NT2/D1 (cell line): ENCODE measurements around the gene ATXN1.

ENCODE experiments used
- DNase-seq: peaks from one replicate; pipeline ENCODE4 v3.0.0-alpha.2; 2011; ENCODE audit warnings: low read depth, low spot score
- H3K27me3 ChIP-seq: 2 replicates; pipeline ENCODE4 v1.6.0; 2011; ENCODE audit warnings: mild to moderate bottlenecking; ENCODE audit not compliant: insufficient read length, insufficient read depth
- H3K36me3 ChIP-seq: 2 replicates; pipeline ENCODE4 v1.6.1; 2011; ENCODE audit warnings: mild to moderate bottlenecking, low read length, mixed read lengths; ENCODE audit not compliant: insufficient read depth, insufficient read length
- H3K4me1 ChIP-seq: 2 replicates; pipeline ENCODE4 v1.5.1; 2011; ENCODE audit not compliant: insufficient read depth, insufficient read length
- H3K4me3 ChIP-seq: 2 replicates; pipeline ENCODE4 v1.5.1; 2011; ENCODE audit warnings: low read depth; ENCODE audit not compliant: insufficient read length
- H3K9ac ChIP-seq: 2 replicates; pipeline ENCODE4 v1.6.0; 2011; ENCODE audit warnings: low read depth; ENCODE audit not compliant: insufficient read length
- H3K9me3 ChIP-seq: 2 replicates; pipeline ENCODE4 v1.5.1; 2011; ENCODE audit warnings: mild to moderate bottlenecking, low read length; ENCODE audit not compliant: insufficient read depth
- SUZ12 ChIP-seq: IDR thresholded peaks from 2 replicates; pipeline ENCODE4 v1.6.1; 2011; ENCODE audit not compliant: insufficient read length, insufficient read depth; ENCODE audit errors: extremely low read depth
- YY1 ChIP-seq: IDR thresholded peaks from 2 replicates; pipeline ENCODE4 v1.6.1; 2011; ENCODE audit not compliant: insufficient read length, insufficient read depth
- ZNF274 ChIP-seq: IDR thresholded peaks from 2 replicates; pipeline ENCODE4 v1.6.1; 2011; ENCODE audit warnings: mild to moderate bottlenecking, low read depth, low read length

Gene ATXN1

GRCh38 chr6:16400248-16400760, 361.0 kb downstream of the ATXN1 start:
- H3K9me3 ChIP-seq, result no peaks in the 10 kb centered on the region
- no peak overlapping the region for H3K9ac ChIP-seq
- DNase-seq, result no peak
- no peak overlapping the region for H3K4me3 ChIP-seq
- no peaks in the 10 kb centered on the region for H3K27me3 ChIP-seq
- H3K36me3 ChIP-seq, result no peaks in the 10 kb centered on the region
- TF ChIP-seq ZNF274, result no peak
- no peak for TF ChIP-seq SUZ12
- no peak for TF ChIP-seq YY1
- no peaks in the 10 kb centered on the region for H3K4me1 ChIP-seq

GRCh38 chr6:16399695-16400094, 361.6 kb downstream of the ATXN1 start:
- DNase-seq, result no peak
- TF ChIP-seq SUZ12 (no peak), YY1 (no peak), ZNF274 (no peak)

GRCh38 chr6:16399158-16399557, 362.1 kb downstream of the ATXN1 start:
- Histone ChIP-seq H3K36me3 (no peaks in the 10 kb centered on the region), H3K27me3 (no peaks in the 10 kb centered on the region), H3K9me3 (no peaks in the 10 kb centered on the region), H3K4me3 (no peak overlapping the region), H3K9ac (no peak overlapping the region), H3K4me1 (no peaks in the 10 kb centered on the region)
- no peak for DNase-seq
- no peak for TF ChIP-seq YY1
- no peak for TF ChIP-seq ZNF274
- TF ChIP-seq SUZ12, result no peak

More at GRCh38 chr6:16399695-16400094, 361.6 kb downstream of the ATXN1 start:
- no peak overlapping the region for H3K4me3 ChIP-seq
- no peaks in the 10 kb centered on the region for H3K4me1 ChIP-seq
- H3K9me3 ChIP-seq, result no peaks in the 10 kb centered on the region
- H3K27me3 ChIP-seq, result no peaks in the 10 kb centered on the region
- H3K36me3 ChIP-seq, result no peaks in the 10 kb centered on the region
- H3K9ac ChIP-seq, result no peak overlapping the region

- Histone ChIP-seq H3K9ac (no peak overlapping the region), H3K27me3 (no peaks in the 10 kb centered on the region), H3K4me1 (no peaks in the 10 kb centered on the region), H3K36me3 (no peaks in the 10 kb centered on the region), H3K4me3 (no peak overlapping the region), H3K9me3 (no peaks in the 10 kb centered on the region)
- TF ChIP-seq YY1, result no peak
- no peak for TF ChIP-seq ZNF274
- TF ChIP-seq SUZ12, result no peak
- DNase-seq, result no peak
Measured at GRCh38 chr6:16398587-16398986, 362.7 kb downstream of the ATXN1 start.

- Histone ChIP-seq H3K36me3 (no peaks in the 10 kb centered on the region), H3K9ac (no peak overlapping the region), H3K9me3 (no peaks in the 10 kb centered on the region), H3K27me3 (no peaks in the 10 kb centered on the region), H3K4me1 (no peaks in the 10 kb centered on the region), H3K4me3 (no peak overlapping the region)
- DNase-seq, result no peak
- no peak for TF ChIP-seq SUZ12
- no peak for TF ChIP-seq ZNF274
- TF ChIP-seq YY1, result no peak
Measured at GRCh38 chr6:16397623-16398022, 363.6 kb downstream of the ATXN1 start.

GRCh38 chr6:16396497-16397319, 364.6 kb downstream of the ATXN1 start:
- Histone ChIP-seq H3K36me3 (no peaks in the 10 kb centered on the region), H3K4me1 (no peaks in the 10 kb centered on the region), H3K9ac (no peak overlapping the region), H3K27me3 (no peaks in the 10 kb centered on the region), H3K4me3 (no peak overlapping the region), H3K9me3 (no peaks in the 10 kb centered on the region)
- no peak for TF ChIP-seq ZNF274
- TF ChIP-seq SUZ12, result no peak
- no peak for TF ChIP-seq YY1
- no peak for DNase-seq

GRCh38 chr6:16394632-16395031, 366.6 kb downstream of the ATXN1 start:
- Histone ChIP-seq H3K36me3 (no peaks in the 10 kb centered on the region), H3K4me3 (no peak overlapping the region), H3K9me3 (no peaks in the 10 kb centered on the region), H3K9ac (no peak overlapping the region), H3K27me3 (no peaks in the 10 kb centered on the region), H3K4me1 (no peaks in the 10 kb centered on the region)
- no peak for DNase-seq
- TF ChIP-seq ZNF274, result no peak
- TF ChIP-seq SUZ12, result no peak
- TF ChIP-seq YY1, result no peak
